Transverse colon (tissue), 4 donors: ENCODE results near the gene DDIAS.

Experiments used
- CTCF ChIP-seq, 5 experiments: fragments of 200-600 bp in 3 of 5; fragments of 450-650 bp in 2 of 5; sonication (generic) in 3 of 5; IDR thresholded peaks; 1 replicate in 2 of 5; 2 replicates in 3 of 5; pipeline ENCODE4 v1.5.1; 2016 to 2017; ENCODE audit warnings: antibody characterized with exemption in 5 of 5, inconsistent platforms in 3 of 5, mild to moderate bottlenecking in 2 of 5, moderate library complexity in 1 of 5
- POLR2AphosphoS5 ChIP-seq, 3 donors: sonication (generic); formaldehyde crosslinking; IDR thresholded peaks; one replicate each; pipeline ENCODE4 v1.6.1; 2016; ENCODE audit warnings: antibody characterized with exemption in 3 of 3

DNA sequence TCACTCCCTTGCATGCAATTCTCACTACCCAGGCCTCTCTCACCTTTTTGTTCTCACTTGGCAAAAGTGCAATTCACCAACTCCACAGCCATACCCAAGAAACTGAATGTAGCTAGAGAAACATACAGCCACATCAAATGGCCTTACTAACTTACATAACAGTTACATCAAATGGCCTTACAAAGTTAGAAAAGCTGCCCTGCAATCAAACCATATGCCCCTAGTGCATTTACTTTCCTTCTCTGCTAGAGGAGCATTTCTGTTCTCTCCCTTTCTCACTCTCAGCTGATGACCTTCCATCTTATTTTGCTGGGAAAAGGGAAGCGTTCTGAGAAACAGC, 11.6 kb upstream of the DDIAS start:
- TF ChIP-seq CTCF (IDR thresholded peaks at IDR 0.05) (no peak), POLR2AphosphoS5 (IDR thresholded peaks at IDR 0.05) (no peak)
